ENCODE measurements around the gene FRMPD1.

FRMPD1 gene

GRCh38 chr9:37730256-37730655 lies 79.5 kb downstream of the FRMPD1 start:
- H2AFZ ChIP-seq (ENCODE audit: low read length): no peak overlapping the region
- no peak for DNase-seq

GRCh38 chr9:37730839-37731238 lies 80.1 kb downstream of the FRMPD1 start:
- Histone ChIP-seq H3K27me3 (replicated peaks; ENCODE audit: insufficient read depth, low read length) (no peaks in the 10 kb centered on the region), H3K4me1 (ENCODE audit: low read length) (no peaks in the 10 kb centered on the region), H3K9ac (ENCODE audit: low read length) (no peak overlapping the region), H3F3A (ENCODE audit: insufficient read depth, low read length) (no peaks in the 10 kb centered on the region), H3K4me2 (ENCODE audit: low read depth, low read length) (no peak overlapping the region), H3K9me3 (replicated peaks; ENCODE audit: insufficient read depth, low read length) (no peaks in the 10 kb centered on the region), H2AFZ (ENCODE audit: low read length) (no peak overlapping the region), H3K36me3 (replicated peaks; ENCODE audit: insufficient read depth, low read length) (no peaks in the 10 kb centered on the region), H3K79me2 (ENCODE audit: low read length) (no peaks in the 10 kb centered on the region), H4K20me1 (ENCODE audit: insufficient read depth, low read length) (no peaks in the 10 kb centered on the region), H3K27ac (ENCODE audit: low read length) (no peak overlapping the region), H3K9me2 (replicated peaks; ENCODE audit: insufficient read depth, low read length) (no peaks in the 10 kb centered on the region), H3K4me3 (ENCODE audit: low read length) (no peak overlapping the region)
- no peak for TF ChIP-seq EZH2phosphoT487 (IDR thresholded peaks at IDR 0.05; ENCODE audit: low read length)
- TF ChIP-seq, protein P1, sequence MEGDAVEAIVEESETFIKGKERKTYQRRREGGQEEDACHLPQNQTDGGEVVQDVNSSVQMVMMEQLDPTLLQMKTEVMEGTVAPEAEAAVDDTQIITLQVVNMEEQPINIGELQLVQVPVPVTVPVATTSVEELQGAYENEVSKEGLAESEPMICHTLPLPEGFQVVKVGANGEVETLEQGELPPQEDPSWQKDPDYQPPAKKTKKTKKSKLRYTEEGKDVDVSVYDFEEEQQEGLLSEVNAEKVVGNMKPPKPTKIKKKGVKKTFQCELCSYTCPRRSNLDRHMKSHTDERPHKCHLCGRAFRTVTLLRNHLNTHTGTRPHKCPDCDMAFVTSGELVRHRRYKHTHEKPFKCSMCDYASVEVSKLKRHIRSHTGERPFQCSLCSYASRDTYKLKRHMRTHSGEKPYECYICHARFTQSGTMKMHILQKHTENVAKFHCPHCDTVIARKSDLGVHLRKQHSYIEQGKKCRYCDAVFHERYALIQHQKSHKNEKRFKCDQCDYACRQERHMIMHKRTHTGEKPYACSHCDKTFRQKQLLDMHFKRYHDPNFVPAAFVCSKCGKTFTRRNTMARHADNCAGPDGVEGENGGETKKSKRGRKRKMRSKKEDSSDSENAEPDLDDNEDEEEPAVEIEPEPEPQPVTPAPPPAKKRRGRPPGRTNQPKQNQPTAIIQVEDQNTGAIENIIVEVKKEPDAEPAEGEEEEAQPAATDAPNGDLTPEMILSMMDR (IDR thresholded peaks at IDR 0.05; ENCODE audit: low read length): no peak
- TF ChIP-seq EZH2 (optimal IDR thresholded peaks at IDR 0.05; ENCODE audit: low read depth, low read length): no peak
- DNase-seq: no peak

More at GRCh38 chr9:37730256-37730655, 79.5 kb downstream of the FRMPD1 start:
- no peaks in the 10 kb centered on the region for H3K9me2 ChIP-seq (replicated peaks; ENCODE audit: insufficient read depth, low read length)
- H3K79me2 ChIP-seq (ENCODE audit: low read length): no peaks in the 10 kb centered on the region
- H4K20me1 ChIP-seq (ENCODE audit: insufficient read depth, low read length): no peaks in the 10 kb centered on the region
- no peaks in the 10 kb centered on the region for H3K9me3 ChIP-seq (replicated peaks; ENCODE audit: insufficient read depth, low read length)
- H3K9ac ChIP-seq (ENCODE audit: low read length): no peak overlapping the region
- no peaks in the 10 kb centered on the region for H3K27me3 ChIP-seq (replicated peaks; ENCODE audit: insufficient read depth, low read length)
- no peaks in the 10 kb centered on the region for H3F3A ChIP-seq (ENCODE audit: insufficient read depth, low read length)
- H3K4me1 ChIP-seq (ENCODE audit: low read length): no peaks in the 10 kb centered on the region
- H3K4me2 ChIP-seq (ENCODE audit: low read depth, low read length): no peak overlapping the region
- no peak overlapping the region for H3K4me3 ChIP-seq (ENCODE audit: low read length)
- no peaks in the 10 kb centered on the region for H3K36me3 ChIP-seq (replicated peaks; ENCODE audit: insufficient read depth, low read length)
- H3K27ac ChIP-seq (ENCODE audit: low read length): no peak overlapping the region
- TF ChIP-seq EZH2phosphoT487 (IDR thresholded peaks at IDR 0.05; ENCODE audit: low read length) (no peak), EZH2 (optimal IDR thresholded peaks at IDR 0.05; ENCODE audit: low read depth, low read length) (no peak)
- TF ChIP-seq, protein P1 (IDR thresholded peaks at IDR 0.05; ENCODE audit: low read length): no peak

DNA sequence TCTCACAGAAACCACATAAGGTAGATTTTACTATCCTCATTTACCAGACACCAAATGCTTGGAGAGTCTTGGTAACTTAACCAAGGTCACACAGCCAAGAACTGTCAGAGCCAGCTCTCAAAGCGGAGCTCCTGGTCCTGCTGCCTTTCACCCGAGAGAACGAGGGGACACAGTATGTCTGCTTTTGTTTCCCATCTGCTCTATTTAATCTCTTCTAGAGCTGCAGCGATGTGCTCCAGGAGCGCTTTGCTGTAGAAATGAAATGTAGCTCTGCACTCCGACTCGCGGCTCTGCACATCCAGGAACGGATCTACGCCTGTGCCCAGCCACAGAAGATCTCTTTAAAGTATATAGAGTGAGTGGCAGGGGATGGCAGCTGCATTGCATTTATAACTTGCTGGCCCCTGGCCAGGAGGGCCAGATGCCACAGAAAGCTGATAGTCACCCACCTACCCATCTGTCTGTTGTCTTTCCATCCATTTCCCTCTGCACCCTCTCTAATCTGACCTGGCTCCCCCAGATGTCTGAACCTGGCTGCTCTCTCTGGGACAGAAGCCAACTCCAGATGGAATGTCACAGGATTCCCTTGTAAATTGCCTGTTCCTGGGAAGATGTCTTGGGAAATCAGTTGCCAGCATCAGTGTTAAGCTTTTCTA lies 81.5 kb downstream of the FRMPD1 start:
- no peak for DNase-seq
- H3K4me2 ChIP-seq (ENCODE audit: low read depth, low read length): no peak overlapping the region
- no peak overlapping the region for H3K9ac ChIP-seq (ENCODE audit: low read length)

More for the DNA sequence above, 81.5 kb downstream of the FRMPD1 start:
- TF ChIP-seq EZH2 (optimal IDR thresholded peaks at IDR 0.05; ENCODE audit: low read depth, low read length) (no peak), EZH2phosphoT487 (IDR thresholded peaks at IDR 0.05; ENCODE audit: low read length) (no peak)
- TF ChIP-seq, protein P1 (IDR thresholded peaks at IDR 0.05; ENCODE audit: low read length): no peak
- Histone ChIP-seq H3K9me3 (replicated peaks; ENCODE audit: insufficient read depth, low read length) (no peaks in the 10 kb centered on the region), H2AFZ (ENCODE audit: low read length) (no peak overlapping the region), H3K27me3 (replicated peaks; ENCODE audit: insufficient read depth, low read length) (no peaks in the 10 kb centered on the region), H4K20me1 (ENCODE audit: insufficient read depth, low read length) (no peaks in the 10 kb centered on the region), H3K9me2 (replicated peaks; ENCODE audit: insufficient read depth, low read length) (no peaks in the 10 kb centered on the region), H3K79me2 (ENCODE audit: low read length) (no peaks in the 10 kb centered on the region), H3K4me3 (ENCODE audit: low read length) (no peak overlapping the region), H3F3A (ENCODE audit: insufficient read depth, low read length) (no peaks in the 10 kb centered on the region), H3K36me3 (replicated peaks; ENCODE audit: insufficient read depth, low read length) (no peaks in the 10 kb centered on the region), H3K27ac (ENCODE audit: low read length) (no peak overlapping the region), H3K4me1 (ENCODE audit: low read length) (no peaks in the 10 kb centered on the region)
